NCI-H128 (cell line): ENCODE results near the gene HOXB5.

ENCODE experiments used
- DNase-seq: peaks from one replicate; lab custom pipeline; 2025; ENCODE audit not compliant: unreplicated experiment; lab: John Stamatoyannopoulos, UW

Gene HOXB5

DNA sequence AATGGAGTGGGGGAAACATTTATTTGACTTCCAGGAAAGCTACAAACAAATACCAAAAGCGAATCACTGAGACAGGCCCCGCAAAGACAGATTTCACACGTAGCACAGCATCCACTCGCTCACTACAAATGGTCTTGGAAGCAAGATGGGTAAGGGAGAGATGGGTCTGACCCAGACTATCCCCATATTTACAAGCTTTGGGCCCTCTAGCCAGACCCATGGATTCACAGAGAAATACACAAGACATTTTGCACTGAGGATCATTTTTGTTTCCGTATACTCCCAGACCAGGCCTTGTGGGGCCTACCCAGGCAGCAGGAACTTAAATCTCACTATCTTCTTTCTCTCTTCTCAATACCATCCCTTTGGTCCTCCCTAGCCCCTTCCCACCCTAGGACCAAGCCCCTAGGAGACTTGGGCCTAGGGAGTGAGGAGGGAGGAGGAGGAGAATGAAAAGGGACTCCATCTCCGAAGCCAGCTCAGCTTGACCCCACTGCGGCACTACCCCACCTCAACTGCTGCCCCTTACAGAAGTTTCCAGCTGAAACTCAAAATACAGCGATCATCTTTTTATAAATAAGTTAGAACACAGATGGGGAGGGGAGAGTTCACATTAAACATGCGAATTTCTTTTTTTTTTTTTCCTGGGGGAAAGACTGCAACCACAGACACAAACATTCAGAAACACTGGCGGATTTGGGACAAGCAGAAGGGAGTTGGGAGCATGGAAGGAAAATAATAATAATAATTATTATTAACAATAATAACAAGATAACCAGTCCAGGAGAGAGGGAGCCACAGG, 2.1 kb downstream of the HOXB5 start:
- no peak for DNase-seq

DNA sequence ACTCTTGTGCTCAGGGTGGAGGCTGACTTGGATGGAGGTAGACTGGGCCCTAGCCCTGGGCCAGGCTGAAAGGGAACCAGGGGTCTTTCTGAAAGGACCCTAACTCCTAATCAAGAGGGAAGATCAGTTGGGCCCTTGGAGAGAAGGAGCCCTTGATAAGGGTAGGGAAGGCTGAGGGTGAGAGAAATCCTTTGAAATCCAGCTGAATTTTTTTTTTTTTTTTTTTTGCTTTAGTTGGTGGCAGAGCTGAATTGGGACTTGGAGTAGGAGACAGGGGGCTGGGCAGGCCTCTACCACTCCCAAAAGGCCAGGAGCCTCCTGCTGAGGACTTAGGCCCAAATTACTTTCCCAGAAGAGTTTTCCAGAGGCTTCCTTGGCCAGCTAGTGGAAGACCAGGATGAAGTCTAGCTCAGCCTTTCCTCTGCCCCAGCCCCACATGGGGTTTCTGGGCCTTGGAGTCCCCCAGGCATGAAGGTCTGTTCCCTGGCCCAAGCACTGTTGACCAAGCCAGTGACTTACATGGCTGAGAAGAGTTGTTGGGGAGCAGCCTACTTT, 2.9 kb downstream of the HOXB5 start:
- DNase-seq, result no peak

- DNase-seq, result no peak
These were observed 3.6 kb downstream of the HOXB5 start, which contains the start of gene HOXB3 for GRCh38 chr17:48589831-48590606. TSS of gene HOXB3 (minus strand) at chr17:48590241. CDS start at chr17:48552474, 37,767 bp downstream.

- no peak for DNase-seq
These were observed 4.3 kb downstream of the HOXB5 start for GRCh38 chr17:48589060-48589830.

DNA sequence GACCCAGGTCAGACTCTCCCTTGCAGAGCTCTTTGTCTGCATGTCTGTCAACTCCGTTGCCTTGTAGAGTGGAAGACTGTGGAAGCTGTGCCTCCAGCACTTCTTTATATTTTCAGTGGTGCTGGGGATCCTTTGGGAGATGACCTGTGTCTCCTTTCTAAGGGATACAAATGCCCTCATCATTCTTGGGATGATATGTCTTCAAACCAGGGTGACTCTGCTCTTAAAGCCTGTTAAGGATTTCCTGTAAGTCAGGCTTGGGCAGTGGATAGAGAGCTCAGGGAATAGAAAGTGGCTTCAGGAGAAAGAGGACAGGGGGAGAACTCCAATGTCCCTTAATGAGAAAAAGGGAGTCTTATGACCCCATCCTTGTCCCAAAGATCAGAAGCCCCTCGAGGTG, 5.1 kb downstream of the HOXB5 start:
- DNase-seq, result no peak

- no peak for DNase-seq
These were observed 5.5 kb downstream of the HOXB5 start for GRCh38 chr17:48588074-48588415.

DNA sequence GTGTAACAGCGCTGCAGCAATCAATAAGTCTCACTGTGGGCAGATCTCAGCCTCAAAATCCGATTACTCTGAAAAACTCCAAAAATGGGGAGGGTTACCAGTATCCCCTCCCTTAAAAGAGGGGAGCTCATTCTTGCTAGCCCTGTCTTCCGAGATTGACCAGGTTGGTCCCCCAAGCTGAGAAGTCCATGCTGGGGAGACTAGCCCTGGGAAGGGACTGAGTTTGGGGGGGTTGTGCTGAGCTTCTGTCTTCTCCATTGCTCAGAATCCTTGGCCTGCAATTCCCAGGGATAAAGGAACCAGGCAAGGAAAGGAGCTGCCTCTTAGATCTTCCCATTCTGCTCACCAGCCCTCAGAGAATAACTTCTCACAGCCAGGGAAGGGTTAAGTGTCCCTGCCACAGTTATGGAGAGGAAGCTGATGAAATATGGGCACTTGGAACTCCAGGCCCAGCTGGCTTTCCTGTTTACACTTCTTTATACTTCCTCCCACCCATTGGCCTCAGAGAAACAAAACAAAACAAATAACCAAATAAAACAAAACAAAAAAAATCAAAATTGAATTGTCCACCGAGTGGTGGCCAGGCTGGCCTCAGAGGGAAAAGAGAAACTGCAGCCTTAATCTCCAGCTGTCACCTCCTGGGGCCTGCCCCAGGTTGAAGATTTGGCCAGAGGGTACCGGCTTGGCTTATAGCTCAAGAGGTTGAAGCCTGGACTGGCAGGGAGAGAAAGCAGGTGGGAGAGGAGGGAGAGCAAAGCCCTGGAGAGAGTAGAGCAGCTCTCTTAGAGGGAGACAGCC, 6.1 kb downstream of the HOXB5 start:
- no peak for DNase-seq

DNA sequence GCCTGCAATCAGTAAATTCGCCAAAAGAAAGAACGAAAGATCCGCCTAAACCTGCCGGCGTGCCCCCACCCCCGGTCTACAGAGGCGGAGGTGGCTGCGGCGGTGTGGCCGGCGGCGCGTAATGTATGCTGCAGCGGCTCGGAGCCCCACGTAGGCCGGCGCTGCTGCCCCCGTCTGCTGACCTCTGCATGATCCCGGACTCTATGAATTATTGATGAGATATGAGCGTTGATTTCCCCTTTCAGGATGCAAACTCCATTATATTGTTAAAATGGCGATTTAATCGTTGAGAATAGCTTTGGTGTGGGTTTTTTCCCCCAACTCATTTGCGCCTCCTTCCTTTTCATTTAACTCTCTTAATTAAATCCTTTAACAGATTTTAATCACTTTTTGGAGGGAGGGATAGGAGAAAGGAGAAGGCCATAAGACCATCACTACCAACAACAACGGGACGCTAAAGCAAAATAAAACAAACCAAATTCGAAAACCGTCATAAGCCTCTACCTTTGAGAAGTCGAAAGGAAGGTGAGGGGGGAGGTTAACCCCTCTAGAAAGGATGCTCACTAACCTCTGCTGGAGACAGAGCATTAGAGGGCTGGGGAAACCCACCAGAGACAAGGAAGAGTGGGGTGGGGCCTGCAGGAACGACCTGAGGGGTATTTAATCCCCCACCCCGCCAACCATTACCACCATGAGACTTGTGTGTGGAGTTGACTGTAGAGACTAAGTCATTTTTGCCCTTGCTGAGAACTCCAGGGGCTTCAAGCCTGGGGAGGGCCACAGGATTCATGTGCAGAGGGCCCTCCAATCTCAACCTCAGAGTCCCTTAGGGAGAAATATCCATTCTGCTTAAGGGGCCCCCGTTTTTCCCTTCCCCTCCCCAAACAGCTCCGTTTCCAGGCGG, 7.0 kb downstream of the HOXB5 start:
- no peak for DNase-seq

DNA sequence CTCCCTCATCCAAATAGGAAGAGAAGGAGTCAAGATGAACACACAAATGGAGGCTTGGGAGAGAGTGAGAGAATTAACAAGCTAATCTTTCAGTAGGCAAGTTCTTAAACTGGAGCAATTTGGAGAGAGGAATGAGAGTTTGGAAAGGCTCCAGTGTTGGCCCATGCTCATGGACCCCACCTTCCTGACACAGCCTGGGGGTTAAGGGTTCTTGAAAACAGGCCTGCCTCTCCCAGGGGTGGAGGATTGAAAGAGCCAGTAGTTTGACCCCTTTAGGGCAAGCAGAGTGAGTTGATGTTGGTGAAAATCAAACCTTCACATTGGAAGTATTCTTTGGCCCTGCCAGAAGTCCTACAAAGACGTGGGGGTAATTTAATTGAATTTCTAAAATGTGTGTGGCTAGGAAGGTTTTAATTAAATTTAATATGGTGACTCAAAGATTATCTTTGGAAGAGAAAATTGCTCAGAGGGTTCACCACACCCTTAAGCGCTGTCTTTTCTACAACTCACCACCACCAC, 9.3 kb downstream of the HOXB5 start:
- no peak for DNase-seq

DNA sequence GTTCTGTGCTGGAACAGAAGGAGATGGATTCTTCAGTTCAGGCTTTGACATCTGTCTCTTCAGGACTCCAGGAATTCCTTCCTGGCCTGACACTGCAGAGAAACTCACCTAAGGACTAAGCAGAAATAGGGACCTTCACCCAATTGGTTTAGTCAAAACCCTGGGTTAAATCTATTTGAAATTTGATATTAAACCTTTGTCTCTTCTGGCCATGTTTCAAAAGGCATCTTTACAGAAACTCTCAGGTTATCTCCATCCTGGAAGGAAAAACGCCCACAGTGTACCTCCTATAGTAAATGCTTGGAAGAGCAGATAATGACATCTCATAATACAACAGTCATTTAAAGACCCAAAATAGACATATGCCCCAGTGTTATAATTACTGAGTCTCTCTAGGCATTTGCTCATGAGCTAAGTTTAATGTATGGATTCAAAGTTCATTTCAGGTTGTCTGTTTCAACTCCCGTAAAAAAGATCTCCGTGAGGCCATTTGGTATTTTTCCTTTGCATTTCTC, 9.8 kb downstream of the HOXB5 start:
- no peak for DNase-seq

DNA sequence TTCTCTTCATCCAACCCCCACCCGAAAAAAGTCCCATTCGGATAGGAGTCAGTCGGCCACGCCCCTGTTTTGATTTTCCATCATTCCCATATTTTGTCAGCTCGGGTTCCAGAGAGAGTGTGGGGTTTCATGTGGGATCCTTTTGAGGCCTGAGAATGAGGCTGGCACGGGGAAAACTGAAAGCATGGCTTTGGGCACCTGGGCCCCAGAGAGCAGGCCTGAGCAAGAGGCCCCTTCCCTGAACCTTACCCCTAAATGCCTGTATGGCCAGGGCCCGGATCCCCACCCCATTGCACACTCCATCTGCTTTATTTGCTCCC, 10.9 kb downstream of the HOXB5 start:
- DNase-seq, result no peak

DNA sequence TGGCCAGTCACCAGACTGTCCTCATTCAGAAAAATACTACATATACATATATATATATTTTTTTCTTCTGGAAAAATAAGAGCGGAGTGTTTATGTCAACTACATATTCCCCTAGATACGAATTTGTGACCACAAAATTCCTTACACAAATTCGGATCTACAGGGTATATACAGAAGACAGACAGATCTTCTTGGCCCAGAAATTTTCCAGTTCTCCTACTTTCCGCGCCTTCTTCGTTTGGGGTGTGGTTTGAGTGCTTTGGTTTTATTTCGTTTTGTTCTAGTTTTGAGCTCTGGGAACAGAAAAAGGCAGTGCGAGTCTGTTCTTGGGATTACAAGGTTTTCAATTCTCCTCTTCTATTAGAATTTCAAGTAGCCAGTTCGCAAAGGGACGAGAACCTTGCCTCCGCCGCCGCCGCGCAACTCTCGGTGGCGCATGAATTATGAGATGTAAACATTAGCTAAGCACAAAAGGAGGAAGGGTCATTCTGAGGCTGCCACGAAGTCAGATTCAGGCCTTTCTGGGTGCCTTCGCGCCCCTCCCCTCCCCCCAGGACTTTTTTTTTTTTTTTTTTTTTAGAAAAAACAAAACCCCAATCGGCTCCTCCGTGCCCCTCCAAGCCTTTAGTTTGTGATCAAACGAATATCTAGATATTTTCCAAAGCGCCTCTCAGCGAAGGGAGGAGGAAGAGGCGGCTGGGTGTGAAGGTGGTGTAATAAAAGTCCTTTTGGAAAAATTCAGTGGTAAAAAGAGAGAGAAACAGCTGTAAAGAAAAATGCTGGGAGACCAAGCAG, 13.6 kb downstream of the HOXB5 start:
- no peak for DNase-seq

DNA sequence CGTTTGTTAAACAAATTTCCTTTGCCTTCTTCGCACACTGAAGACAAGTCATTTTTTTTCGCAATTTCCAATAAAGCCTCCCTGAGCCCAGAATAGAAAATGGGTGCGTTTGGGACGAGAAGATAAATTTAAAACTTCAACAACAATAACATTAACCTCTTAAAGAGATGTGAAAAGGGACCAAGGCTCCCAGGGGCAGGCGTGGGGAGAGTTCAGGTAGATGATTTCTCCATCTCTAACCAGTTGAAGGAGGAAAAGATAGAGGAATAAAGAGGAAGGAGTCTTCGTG, 14.2 kb downstream of the HOXB5 start:
- no peak for DNase-seq

- DNase-seq, result no peak
These were observed 14.7 kb downstream of the HOXB5 start for GRCh38 chr17:48578616-48579470.

DNA sequence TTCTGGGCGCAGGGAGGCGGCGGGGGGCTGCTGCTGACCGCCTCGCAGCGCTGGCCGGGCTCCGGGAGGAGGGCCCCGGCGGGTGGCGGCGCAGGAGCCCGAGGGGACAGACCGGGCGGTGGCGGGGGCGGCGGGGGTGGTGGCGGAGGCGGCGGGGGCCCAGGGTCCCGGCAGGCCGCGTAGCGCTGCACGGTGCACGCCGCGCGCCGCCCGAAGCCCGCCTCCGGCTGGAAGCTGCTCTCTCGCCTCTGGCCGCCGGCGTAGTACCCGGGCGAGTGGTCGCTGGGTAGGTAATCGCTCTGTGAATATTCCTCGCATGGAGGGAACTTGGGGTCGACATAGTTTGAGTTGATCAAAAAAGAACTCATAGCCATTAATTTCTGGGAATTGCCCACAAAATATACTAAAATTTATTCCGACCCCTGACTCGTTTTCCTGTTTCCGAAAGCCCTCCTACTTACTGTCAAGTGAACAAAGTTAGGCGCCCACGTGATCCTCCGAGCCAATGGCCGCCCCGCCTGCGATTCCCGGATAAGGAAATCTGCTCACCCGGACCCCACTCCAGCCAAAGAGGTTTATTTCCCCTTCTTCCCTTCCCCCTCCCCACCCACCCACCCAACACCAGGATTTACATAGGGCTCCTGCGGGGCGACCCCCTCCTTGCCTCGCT, 15.5 kb downstream of the HOXB5 start, which contains the start of gene HOXB4:
HOXB4 (minus strand) TSS at position 405 of the 670 bp plus-strand sequence; CDS start at position 374, 31 bp downstream.
- no peak for DNase-seq

GRCh38 chr17:48577330-48577945, 16.1 kb downstream of the HOXB5 start:
- no peak for DNase-seq
